GM12864 (cell line): ENCODE measurements around the gene PFKFB3.

Source experiments
- DNase-seq: peaks from one replicate; pipeline ENCODE4 v3.0.0-alpha.2; 2011; ENCODE audit warnings: low read depth
- H3K4me3 ChIP-seq: 2 replicates; pipeline ENCODE4 v1.5.1; 2011; ENCODE audit warnings: mild to moderate bottlenecking, low read depth, low read length, control low read depth
- TF ChIP-seq, protein P1 (sequence below): IDR thresholded peaks from 2 replicates; pipeline ENCODE4 v1.5.1; 2011; ENCODE audit warnings: low read depth, mild to moderate bottlenecking, moderate library complexity, low read length, control low read depth, inconsistent platforms; ENCODE audit errors: missing control alignments

PFKFB3 gene

GRCh38 chr10:6256439-6256838 is 53.7 kb downstream of the PFKFB3 start:
- no peak for DNase-seq
- no peak overlapping the region for H3K4me3 ChIP-seq
- TF ChIP-seq, protein P1, sequence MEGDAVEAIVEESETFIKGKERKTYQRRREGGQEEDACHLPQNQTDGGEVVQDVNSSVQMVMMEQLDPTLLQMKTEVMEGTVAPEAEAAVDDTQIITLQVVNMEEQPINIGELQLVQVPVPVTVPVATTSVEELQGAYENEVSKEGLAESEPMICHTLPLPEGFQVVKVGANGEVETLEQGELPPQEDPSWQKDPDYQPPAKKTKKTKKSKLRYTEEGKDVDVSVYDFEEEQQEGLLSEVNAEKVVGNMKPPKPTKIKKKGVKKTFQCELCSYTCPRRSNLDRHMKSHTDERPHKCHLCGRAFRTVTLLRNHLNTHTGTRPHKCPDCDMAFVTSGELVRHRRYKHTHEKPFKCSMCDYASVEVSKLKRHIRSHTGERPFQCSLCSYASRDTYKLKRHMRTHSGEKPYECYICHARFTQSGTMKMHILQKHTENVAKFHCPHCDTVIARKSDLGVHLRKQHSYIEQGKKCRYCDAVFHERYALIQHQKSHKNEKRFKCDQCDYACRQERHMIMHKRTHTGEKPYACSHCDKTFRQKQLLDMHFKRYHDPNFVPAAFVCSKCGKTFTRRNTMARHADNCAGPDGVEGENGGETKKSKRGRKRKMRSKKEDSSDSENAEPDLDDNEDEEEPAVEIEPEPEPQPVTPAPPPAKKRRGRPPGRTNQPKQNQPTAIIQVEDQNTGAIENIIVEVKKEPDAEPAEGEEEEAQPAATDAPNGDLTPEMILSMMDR: no peak

DNA sequence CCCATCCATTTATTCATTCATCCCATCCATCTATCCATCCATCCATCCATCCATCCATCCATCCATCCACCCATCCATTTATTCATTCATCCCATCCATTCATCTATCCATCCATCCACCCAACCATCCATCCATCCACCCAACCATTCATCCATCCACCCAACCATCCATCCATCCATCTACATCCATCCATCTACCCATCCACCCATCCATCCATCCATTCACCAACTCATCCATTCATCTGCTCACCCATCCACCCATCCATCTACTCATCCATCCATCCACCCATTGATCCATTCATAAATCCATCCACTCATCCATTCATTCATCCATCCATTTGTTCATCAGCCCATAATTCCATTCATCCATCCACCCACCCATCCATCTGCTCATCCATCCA is 56.4 kb downstream of the PFKFB3 start:
- TF ChIP-seq, protein P1: no peak
- DNase-seq: no peak
- H3K4me3 ChIP-seq: no peak overlapping the region

GRCh38 chr10:6260843-6261242 is 58.1 kb downstream of the PFKFB3 start:
- TF ChIP-seq, protein P1: no peak
- DNase-seq: no peak
- no peak overlapping the region for H3K4me3 ChIP-seq

DNA sequence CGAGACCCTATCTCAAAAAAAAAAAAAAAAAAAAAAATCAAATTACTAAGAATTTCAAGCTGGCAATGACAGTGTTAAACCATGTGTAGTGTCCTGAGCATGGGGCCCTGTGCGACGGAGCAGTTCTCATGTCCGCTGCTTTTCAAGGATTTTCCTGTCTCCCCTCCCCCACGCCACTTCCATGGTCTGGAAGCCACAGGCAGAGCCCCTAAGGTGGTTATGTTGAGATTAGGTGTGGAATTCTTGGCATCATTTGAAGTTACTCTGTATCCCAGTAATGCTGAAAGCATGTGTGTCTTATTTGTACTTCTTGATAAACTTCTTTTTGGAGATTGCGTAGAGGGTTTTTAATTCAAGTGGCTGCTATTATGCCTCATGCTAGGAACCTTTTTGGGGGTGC is 65.2 kb downstream of the PFKFB3 start:
- TF ChIP-seq, protein P1: no peak
- H3K4me3 ChIP-seq: no peak overlapping the region
- DNase-seq: no peak

DNA sequence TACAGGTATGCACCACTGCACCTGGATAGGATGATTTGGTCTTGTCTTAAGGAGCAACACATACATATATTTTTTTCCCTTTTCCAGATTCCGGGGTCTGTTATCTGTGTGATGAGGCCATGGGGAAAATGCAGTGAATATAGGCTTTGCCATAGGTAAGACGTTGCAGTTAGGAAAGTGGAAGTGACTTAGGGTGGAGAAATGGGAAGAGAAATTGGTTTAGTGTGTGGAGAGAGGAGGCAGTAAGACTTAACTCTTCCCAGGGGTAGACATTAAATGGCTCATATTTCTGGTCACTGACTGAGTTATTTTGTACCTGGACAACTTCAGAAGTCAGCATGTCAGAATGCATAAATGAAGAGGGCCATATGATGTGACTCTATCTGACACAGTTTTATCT is 66.7 kb downstream of the PFKFB3 start:
- no peak overlapping the region for H3K4me3 ChIP-seq
- TF ChIP-seq, protein P1: no peak
- DNase-seq: no peak

- no peak overlapping the region for H3K4me3 ChIP-seq
- TF ChIP-seq, protein P1: no peak
- peak; percentile 62 for DNase-seq
These were observed 67.5 kb downstream of the PFKFB3 start for GRCh38 chr10:6269953-6270867.

DNA sequence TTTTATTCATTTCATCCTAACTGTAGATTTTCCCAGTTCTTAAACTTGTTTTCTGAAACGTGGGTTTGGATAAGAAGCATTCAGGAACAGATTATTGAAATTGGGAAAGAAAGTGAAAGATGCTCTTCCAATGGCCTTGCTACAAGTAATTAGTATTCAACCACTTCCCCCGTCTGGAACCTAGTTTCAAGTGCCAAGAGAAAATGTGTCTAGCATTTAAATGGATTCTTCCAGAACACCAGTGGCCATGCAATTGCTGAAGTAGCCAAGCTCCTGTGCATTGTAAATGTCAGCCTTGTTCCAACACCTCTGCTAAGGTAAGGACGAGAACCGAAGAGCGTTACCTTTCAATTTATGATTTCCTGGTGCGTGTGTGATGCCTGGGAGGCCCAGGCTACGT is 68.2 kb downstream of the PFKFB3 start:
- TF ChIP-seq, protein P1: no peak
- no peak overlapping the region for H3K4me3 ChIP-seq
- DNase-seq: no peak
